Measurements from ENCODE around the gene SERINC1. TPM values are rescaled to one million over a fixed set of nuclear protein-coding genes. Genes with fewer than 3 reads are reported as not detected.

Gene SERINC1
- total RNA-seq, 4 donors from 2014 or later: 215 to 314 (median 276) TPM

DNA sequence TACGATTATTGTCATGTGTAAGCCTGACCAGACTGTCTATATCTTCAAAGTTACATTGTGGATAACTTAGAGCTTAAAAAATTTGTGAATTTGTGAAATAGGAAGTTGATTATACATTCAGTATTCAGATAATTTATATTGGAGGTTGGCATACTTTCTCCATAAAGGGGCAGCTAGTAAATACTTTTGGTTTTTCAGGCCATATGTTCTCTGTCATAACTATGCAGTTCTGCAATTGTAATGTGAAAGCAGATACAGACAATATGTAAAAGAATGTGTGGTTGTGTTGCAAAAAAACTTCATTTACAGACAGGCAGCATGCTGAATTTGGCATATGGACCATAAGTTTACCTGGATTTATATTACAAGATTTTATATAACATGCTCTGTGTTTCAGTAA, 42.8 kb downstream of the SERINC1 start:
- intact Hi-C loops (cut with DNase I): no loop called here
- H3K27ac ChIP-seq (replicated peaks in 1 of 4): no peak overlapping the region
- WGBS: 88% methylated on average over 1 of the region's 1 CpG
- no peaks in the 10 kb centered on the region for H3K9me3 ChIP-seq
- DNase-seq (ENCODE audit: extremely low spot score): no peak
- H3K36me3 ChIP-seq: peaks cover 0 to 77% (median 48%) of the 10 kb centered on the region in 4 donors
- no peak for TF ChIP-seq CTCF (IDR thresholded peaks at IDR 0.05)
- H3K4me1 ChIP-seq: no peaks in the 10 kb centered on the region
- no peak overlapping the region for H3K4me3 ChIP-seq
- H3K27me3 ChIP-seq: no peaks in the 10 kb centered on the region

GRCh38 chr6:122426597-122426996, 45.0 kb downstream of the SERINC1 start:
- DNase-seq (ENCODE audit: extremely low spot score): no peak
- Histone ChIP-seq H3K9me3 (no peaks in the 10 kb centered on the region), H3K4me1 (no peaks in the 10 kb centered on the region), H3K36me3 (peaks cover 0 to 74% (median 49%) of the 10 kb centered on the region in 4 donors), H3K27ac (replicated peaks in 1 of 4) (no peak overlapping the region), H3K27me3 (no peaks in the 10 kb centered on the region), H3K4me3 (no peak overlapping the region)
- WGBS: 95% methylated on average over 3 of the region's 3 CpGs
- TF ChIP-seq POLR2AphosphoS5 (IDR thresholded peaks at IDR 0.05): no peak
- no peak for TF ChIP-seq EP300 (IDR thresholded peaks at IDR 0.05)
- no peak for TF ChIP-seq POLR2A (IDR thresholded peaks at IDR 0.05; ENCODE audit: low read depth)
- TF ChIP-seq CTCF (IDR thresholded peaks at IDR 0.05): no peak
- intact Hi-C loops (cut with DNase I): no loop called here

DNA sequence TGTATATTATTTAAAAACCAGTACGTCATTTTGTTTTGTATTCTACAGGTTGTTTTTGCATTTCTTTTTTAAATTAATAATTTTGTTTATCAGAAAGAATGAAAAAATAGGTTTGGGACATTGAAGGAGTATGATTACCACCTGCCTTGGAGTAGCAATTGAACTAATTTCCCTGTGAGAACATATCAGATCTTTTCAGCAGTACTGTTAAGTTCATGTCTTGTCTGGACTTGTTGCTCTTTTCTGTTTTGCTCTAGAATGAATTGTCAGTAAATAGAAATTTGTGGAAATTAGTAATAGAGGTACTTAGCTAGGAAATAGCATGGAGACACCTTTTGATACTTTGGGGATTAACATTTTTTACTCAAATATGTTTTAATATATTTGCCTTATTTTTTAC, 47.9 kb downstream of the SERINC1 start:
- no peak for DNase-seq (ENCODE audit: extremely low spot score)

DNA sequence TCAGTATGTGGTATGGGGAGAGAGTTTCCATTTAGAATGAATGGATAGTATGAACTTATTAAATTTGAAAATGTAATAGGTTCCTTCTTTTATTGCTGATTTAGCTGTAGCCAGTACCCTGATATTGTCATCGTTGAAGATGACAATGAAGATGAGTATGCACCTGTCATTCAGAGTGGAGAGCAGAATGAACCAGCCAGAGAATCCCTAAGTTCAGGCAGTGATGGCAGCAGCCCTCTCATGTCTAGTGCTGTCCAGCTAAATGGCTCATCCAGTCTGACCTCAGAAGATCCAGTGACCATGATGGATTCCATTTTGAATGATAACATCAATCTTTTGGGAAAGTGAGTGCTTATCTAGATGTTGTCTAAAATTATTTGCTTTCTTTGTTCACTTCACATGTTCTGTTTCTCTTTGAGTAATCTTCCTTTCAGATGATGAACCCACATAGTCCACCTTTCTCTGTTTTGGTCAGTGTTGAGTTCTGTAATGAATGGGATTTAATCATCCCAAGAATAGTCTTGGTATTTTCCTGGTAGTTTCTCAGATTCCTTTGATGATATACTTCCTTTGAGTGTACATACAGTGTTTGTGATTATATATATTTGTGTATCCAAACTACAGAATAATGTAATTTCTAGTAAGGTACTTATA, 48.9 kb downstream of the SERINC1 start:
- 94% methylated on average over 1 of the region's 1 CpG for WGBS
- intact Hi-C loops (cut with DNase I): loop anchor here (5.0 kb wide), 1 partner anchor 35 kb away; no protein-coding TSS in a partner anchor
- Histone ChIP-seq H3K4me3 (no peak overlapping the region), H3K4me1 (no peaks in the 10 kb centered on the region), H3K36me3 (peaks cover 5 to 91% (median 57%) of the 10 kb centered on the region in 4 donors), H3K27me3 (no peaks in the 10 kb centered on the region), H3K27ac (replicated peaks in 1 of 4) (no peak overlapping the region), H3K9me3 (no peaks in the 10 kb centered on the region)
- no peak for TF ChIP-seq POLR2AphosphoS5 (IDR thresholded peaks at IDR 0.05)
- TF ChIP-seq POLR2A (IDR thresholded peaks at IDR 0.05; ENCODE audit: low read depth): no peak
- no peak for TF ChIP-seq CTCF (IDR thresholded peaks at IDR 0.05)
- no peak for TF ChIP-seq EP300 (IDR thresholded peaks at IDR 0.05)
- DNase-seq (ENCODE audit: extremely low spot score): no peak

More for the DNA sequence above, 47.9 kb downstream of the SERINC1 start:
- Histone ChIP-seq H3K36me3 (peaks cover 0 to 87% (median 58%) of the 10 kb centered on the region in 4 donors), H3K4me3 (no peak overlapping the region), H3K4me1 (no peaks in the 10 kb centered on the region), H3K27me3 (no peaks in the 10 kb centered on the region), H3K27ac (replicated peaks in 1 of 4) (no peak overlapping the region), H3K9me3 (no peaks in the 10 kb centered on the region)
- TF ChIP-seq CTCF (IDR thresholded peaks at IDR 0.05) (no peak), POLR2AphosphoS5 (IDR thresholded peaks at IDR 0.05) (no peak), EP300 (IDR thresholded peaks at IDR 0.05) (no peak), POLR2A (IDR thresholded peaks at IDR 0.05; ENCODE audit: low read depth) (no peak)
- intact Hi-C loops (cut with DNase I): loop anchor here (5.0 kb wide), 1 partner anchor 34 kb away; no protein-coding TSS in a partner anchor
- WGBS: 86% methylated on average over 1 of the region's 1 CpG

DNA sequence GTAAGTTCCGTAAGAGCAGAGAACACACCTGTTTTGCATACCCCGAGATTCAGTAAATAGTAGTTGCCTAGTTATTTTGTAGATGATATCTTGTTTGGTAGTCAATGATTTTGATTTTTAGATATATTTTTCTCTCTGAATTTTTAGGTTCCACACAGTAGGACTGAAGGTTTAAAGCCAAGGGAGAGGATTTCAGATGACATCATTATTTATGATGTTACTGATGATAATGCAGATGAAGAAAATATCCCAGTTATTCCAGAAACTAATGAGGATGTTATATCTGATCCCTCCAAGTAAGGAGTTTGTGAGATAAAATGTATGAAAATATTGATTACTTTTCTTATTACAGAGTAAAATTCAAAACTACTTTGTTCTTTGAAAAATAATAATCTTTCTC, 49.6 kb downstream of the SERINC1 start:
- no peak overlapping the region for H3K4me3 ChIP-seq
- intact Hi-C loops (cut with DNase I): loop anchor here (5.0 kb wide), 1 partner anchor 35 kb away; no protein-coding TSS in a partner anchor
- WGBS: 98% methylated on average over 2 of the region's 2 CpGs
- no peak for DNase-seq (ENCODE audit: extremely low spot score)
- no peaks in the 10 kb centered on the region for H3K4me1 ChIP-seq
- H3K27me3 ChIP-seq: no peaks in the 10 kb centered on the region
- no peak overlapping the region for H3K27ac ChIP-seq (replicated peaks in 1 of 4)
- H3K9me3 ChIP-seq: no peaks in the 10 kb centered on the region
- TF ChIP-seq POLR2A (IDR thresholded peaks at IDR 0.05; ENCODE audit: low read depth) (no peak), EP300 (IDR thresholded peaks at IDR 0.05) (no peak), POLR2AphosphoS5 (IDR thresholded peaks at IDR 0.05) (no peak)
- H3K36me3 ChIP-seq: peaks cover 5 to 91% (median 54%) of the 10 kb centered on the region in 4 donors
